OCI-LY7 (cell line): Measurements from ENCODE around the gene GRN.

Experiments used
- EZH2phosphoT487 ChIP-seq: fragments of 200-600 bp; sonication (generic); IDR thresholded peaks from 2 replicates; pipeline ENCODE4 v1.6.1; 2018; ENCODE audit warnings: low read depth, borderline replicate concordance, mild to moderate bottlenecking, mixed run types, antibody characterized with exemption, low read length, moderate library complexity, mixed read lengths
- TF ChIP-seq, protein P1 (sequence below): fragments of 200-600 bp; sonication (generic); conservative IDR thresholded peaks from 2 replicates; pipeline ENCODE4 v1.5.1; 2014; ENCODE audit warnings: mild to moderate bottlenecking, antibody characterized with exemption, low read length, moderate library complexity, mixed read lengths

DNA sequence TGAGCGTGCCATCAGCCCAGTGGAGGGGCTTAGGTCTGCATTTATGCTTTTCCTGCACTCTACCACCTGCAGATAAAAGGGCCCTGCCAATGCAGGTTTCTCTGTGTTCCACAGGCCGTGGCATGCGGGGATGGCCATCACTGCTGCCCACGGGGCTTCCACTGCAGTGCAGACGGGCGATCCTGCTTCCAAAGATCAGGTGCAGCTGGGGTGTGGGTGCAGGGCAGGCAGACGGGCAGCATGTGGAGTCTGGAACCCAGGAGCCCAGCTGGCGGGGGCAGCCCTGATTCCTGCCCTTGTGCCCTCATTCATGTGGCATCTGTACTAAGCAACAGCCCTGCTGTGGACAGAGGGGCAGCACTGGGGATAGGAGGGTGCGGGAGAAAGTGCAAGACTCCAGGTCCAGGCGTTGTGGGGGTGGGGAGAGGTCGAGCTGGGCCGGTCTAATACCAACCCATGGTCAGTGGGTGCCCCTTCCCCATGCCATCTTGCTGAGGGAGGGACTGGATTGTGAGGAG is 4.5 kb downstream of the GRN start:
- TF ChIP-seq, protein P1, sequence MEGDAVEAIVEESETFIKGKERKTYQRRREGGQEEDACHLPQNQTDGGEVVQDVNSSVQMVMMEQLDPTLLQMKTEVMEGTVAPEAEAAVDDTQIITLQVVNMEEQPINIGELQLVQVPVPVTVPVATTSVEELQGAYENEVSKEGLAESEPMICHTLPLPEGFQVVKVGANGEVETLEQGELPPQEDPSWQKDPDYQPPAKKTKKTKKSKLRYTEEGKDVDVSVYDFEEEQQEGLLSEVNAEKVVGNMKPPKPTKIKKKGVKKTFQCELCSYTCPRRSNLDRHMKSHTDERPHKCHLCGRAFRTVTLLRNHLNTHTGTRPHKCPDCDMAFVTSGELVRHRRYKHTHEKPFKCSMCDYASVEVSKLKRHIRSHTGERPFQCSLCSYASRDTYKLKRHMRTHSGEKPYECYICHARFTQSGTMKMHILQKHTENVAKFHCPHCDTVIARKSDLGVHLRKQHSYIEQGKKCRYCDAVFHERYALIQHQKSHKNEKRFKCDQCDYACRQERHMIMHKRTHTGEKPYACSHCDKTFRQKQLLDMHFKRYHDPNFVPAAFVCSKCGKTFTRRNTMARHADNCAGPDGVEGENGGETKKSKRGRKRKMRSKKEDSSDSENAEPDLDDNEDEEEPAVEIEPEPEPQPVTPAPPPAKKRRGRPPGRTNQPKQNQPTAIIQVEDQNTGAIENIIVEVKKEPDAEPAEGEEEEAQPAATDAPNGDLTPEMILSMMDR = no peak
- TF ChIP-seq EZH2phosphoT487 = no peak
